ENCODE measurements around the gene NAALADL2.
A peak's percentile ranks its signal among the peaks of the same experiment; 100 is the strongest.

NAALADL2 gene

DNA sequence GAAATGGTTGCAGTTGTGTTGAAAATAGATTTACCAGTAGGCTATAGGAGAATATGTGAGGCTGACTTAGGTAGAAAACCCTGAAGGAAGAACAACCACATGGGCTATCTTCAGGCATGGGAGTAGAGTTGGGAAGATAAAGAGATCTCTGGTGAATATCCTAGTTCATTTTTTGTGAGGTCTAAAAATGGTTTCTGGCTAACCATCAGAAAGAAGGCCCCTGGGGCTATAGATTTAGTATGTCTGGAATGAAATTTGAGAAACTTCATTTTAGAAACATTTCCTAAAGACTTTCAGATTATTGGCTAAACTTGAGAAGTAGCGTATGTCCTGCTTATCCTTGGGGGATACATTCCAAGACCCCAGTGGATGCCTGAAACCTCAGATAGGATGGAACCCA lies 148.2 kb downstream of the NAALADL2 start:
- H3K27me3 ChIP-seq (replicated peaks in 2 of 5; ENCODE audit: control insufficient read depth in 4 of 5, insufficient read depth in 5 of 5, low read length in 4 of 5) = no peaks in the 10 kb centered on the region
- H3K4me1 ChIP-seq (ENCODE audit: control extremely low read depth in 1 of 4, control insufficient read depth in 4 of 4, insufficient read depth in 4 of 4, low read length in 3 of 4) = no peaks in the 10 kb centered on the region
- H3K9me3 ChIP-seq (ENCODE audit: control extremely low read depth in 1 of 5, control insufficient read depth in 4 of 5, insufficient read depth in 2 of 5, low read depth in 1 of 5, low read length in 4 of 5) = no peaks in the 10 kb centered on the region
- no peak overlapping the region for H3K4me3 ChIP-seq (ENCODE audit: control insufficient read depth in 1 of 7, extremely low read depth in 1 of 7, insufficient read depth in 4 of 7, low read depth in 2 of 7, low read length in 6 of 7)
- no peak for DNase-seq
- CTCF ChIA-PET = no interaction called here
- no CpG with 5 or more reads among the region's 1 CpG for WGBS (ENCODE audit: insufficient coverage)
- no peak overlapping the region for H3K27ac ChIP-seq (ENCODE audit: insufficient read depth in 1 of 2, low read depth in 1 of 2, low read length in 2 of 2, poor library complexity in 1 of 2, severe bottlenecking in 2 of 2)
- no peaks in the 10 kb centered on the region for H3K36me3 ChIP-seq (ENCODE audit: control insufficient read depth in 4 of 4, insufficient read depth in 4 of 4, low read length in 3 of 4)
- POLR2A ChIA-PET = no interaction called here

DNA sequence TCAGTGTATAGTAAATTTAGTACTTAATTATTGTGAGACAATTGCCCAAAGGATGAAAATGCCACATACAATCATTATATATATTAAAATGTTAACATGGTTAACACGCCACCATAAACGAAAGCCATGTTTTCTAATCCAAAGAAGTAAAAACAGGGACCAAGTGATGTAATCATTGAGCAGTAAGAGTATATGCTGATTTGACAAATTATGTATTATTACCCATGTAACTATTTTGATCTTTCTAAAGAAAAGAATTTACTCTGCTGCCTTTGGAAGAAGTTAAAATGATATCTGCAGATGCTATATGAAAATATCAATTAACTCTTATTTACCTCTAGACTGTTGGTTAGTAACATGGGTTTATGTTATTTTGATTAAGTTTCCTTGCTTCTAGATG lies 150.2 kb downstream of the NAALADL2 start:
- Histone ChIP-seq H3K27ac (ENCODE audit: insufficient read depth in 1 of 2, low read depth in 1 of 2, low read length in 2 of 2, poor library complexity in 1 of 2, severe bottlenecking in 2 of 2) (no peak overlapping the region), H3K4me3 (ENCODE audit: control insufficient read depth in 1 of 7, extremely low read depth in 1 of 7, insufficient read depth in 4 of 7, low read depth in 2 of 7, low read length in 6 of 7) (no peak overlapping the region), H3K4me1 (ENCODE audit: control extremely low read depth in 1 of 4, control insufficient read depth in 4 of 4, insufficient read depth in 4 of 4, low read length in 3 of 4) (no peaks in the 10 kb centered on the region), H3K36me3 (ENCODE audit: control insufficient read depth in 4 of 4, insufficient read depth in 4 of 4, low read length in 3 of 4) (no peaks in the 10 kb centered on the region), H3K27me3 (replicated peaks in 2 of 5; ENCODE audit: control insufficient read depth in 4 of 5, insufficient read depth in 5 of 5, low read length in 4 of 5) (no peaks in the 10 kb centered on the region), H3K9me3 (ENCODE audit: control extremely low read depth in 1 of 5, control insufficient read depth in 4 of 5, insufficient read depth in 2 of 5, low read depth in 1 of 5, low read length in 4 of 5) (no peaks in the 10 kb centered on the region)
- WGBS (ENCODE audit: insufficient coverage) = no CpG with 5 or more reads among the region's 2 CpGs
- CTCF ChIA-PET = no interaction called here
- POLR2A ChIA-PET = no interaction called here
- no peak for DNase-seq

DNA sequence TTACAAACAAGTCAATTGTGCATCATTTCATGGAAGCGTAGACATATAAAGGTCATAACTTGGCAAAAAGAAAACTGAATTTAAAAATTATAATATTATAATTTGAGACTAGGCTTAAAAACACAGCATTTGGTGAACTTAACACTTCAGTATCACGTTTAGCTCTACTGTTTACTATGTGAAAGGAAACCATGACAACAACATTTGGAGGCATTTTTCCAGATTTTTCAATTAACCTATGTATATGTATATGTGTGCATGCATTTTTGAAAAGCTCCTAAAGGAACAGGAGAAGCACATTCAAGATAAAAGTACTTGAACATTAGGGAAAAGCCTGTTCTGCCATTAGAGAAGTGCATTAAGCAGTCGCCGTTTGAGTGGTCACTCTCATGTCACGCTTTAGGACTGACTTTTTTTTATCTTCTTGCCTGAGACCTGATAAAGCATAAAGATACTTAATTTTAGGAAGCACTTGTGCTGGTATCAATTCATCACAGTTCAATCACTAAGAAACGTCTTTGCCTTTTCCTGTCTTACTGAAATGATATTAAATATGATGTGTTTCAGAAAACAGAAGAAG lies 156.0 kb downstream of the NAALADL2 start:
- POLR2A ChIA-PET = interaction anchor here (0.6 kb wide), 1 partner anchor 252 kb away, joined by 3 read pairs; no protein-coding TSS in a partner anchor
- no peaks in the 10 kb centered on the region for H3K36me3 ChIP-seq (ENCODE audit: control insufficient read depth in 4 of 4, insufficient read depth in 4 of 4, low read length in 3 of 4)
- H3K27ac ChIP-seq (ENCODE audit: insufficient read depth in 1 of 2, low read depth in 1 of 2, low read length in 2 of 2, poor library complexity in 1 of 2, severe bottlenecking in 2 of 2) = no peak overlapping the region
- H3K27me3 ChIP-seq (replicated peaks in 2 of 5; ENCODE audit: control insufficient read depth in 4 of 5, insufficient read depth in 5 of 5, low read length in 4 of 5) = no peaks in the 10 kb centered on the region
- H3K4me1 ChIP-seq (ENCODE audit: control extremely low read depth in 1 of 4, control insufficient read depth in 4 of 4, insufficient read depth in 4 of 4, low read length in 3 of 4) = peaks cover 0 to 4% (median 0%) of the 10 kb centered on the region in 4 experiments
- H3K9me3 ChIP-seq (ENCODE audit: control extremely low read depth in 1 of 5, control insufficient read depth in 4 of 5, insufficient read depth in 2 of 5, low read depth in 1 of 5, low read length in 4 of 5) = no peaks in the 10 kb centered on the region
- WGBS (ENCODE audit: insufficient coverage) = 0% methylated on average over 2 of the region's 6 CpGs
- CTCF ChIA-PET = no interaction called here
- H3K4me3 ChIP-seq (ENCODE audit: control insufficient read depth in 1 of 7, extremely low read depth in 1 of 7, insufficient read depth in 4 of 7, low read depth in 2 of 7, low read length in 6 of 7) = peak overlapping the region in 1 of 7 experiments; percentile 19
- peak in 2 of 3 donors; percentile 3 to 13 for DNase-seq

DNA sequence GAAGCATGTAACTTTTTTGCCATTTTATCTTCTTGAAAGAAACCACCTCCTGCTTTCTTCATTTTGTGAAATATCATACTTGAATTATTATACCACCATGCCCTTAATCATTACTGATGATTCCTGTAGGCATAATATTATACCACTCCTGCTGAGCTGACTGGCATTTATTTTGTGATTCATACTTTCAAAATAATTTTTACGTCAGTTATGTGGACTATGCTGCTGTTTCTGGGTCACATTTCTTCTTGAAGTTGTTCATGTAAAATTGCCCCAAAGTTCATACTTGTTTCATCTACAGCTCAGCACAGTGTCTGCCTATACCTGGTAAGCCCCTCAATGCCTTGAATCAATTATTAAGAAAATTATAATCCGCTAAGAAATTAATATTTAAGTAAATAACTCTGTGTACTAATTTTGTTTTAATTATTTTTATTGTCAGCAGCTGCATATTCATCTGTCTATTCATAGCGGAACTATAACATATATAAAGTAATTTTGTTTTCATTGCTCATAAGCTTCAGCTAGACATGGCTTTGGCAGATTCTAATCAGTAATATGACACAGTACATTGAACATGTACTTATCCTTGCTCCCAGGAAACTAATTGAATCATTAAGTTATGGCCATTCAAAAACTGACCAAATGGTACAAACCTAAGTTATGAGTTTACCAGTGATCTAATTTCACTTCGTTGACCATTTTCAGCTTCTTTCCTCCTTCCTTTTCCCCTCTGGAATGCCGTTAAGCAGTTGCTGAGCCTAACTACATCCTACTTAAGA lies 160.0 kb downstream of the NAALADL2 start:
- Histone ChIP-seq H3K4me1 (ENCODE audit: control extremely low read depth in 1 of 4, control insufficient read depth in 4 of 4, insufficient read depth in 4 of 4, low read length in 3 of 4) (peaks cover 0 to 4% (median 0%) of the 10 kb centered on the region in 4 experiments), H3K9me3 (ENCODE audit: control extremely low read depth in 1 of 5, control insufficient read depth in 4 of 5, insufficient read depth in 2 of 5, low read depth in 1 of 5, low read length in 4 of 5) (no peaks in the 10 kb centered on the region), H3K27ac (ENCODE audit: insufficient read depth in 1 of 2, low read depth in 1 of 2, low read length in 2 of 2, poor library complexity in 1 of 2, severe bottlenecking in 2 of 2) (no peak overlapping the region), H3K36me3 (ENCODE audit: control insufficient read depth in 4 of 4, insufficient read depth in 4 of 4, low read length in 3 of 4) (no peaks in the 10 kb centered on the region), H3K27me3 (replicated peaks in 2 of 5; ENCODE audit: control insufficient read depth in 4 of 5, insufficient read depth in 5 of 5, low read length in 4 of 5) (no peaks in the 10 kb centered on the region), H3K4me3 (ENCODE audit: control insufficient read depth in 1 of 7, extremely low read depth in 1 of 7, insufficient read depth in 4 of 7, low read depth in 2 of 7, low read length in 6 of 7) (no peak overlapping the region)
- POLR2A ChIA-PET = no interaction called here
- CTCF ChIA-PET = no interaction called here
- 86% methylated on average over 2 of the region's 5 CpGs for WGBS (ENCODE audit: insufficient coverage)
- no peak for DNase-seq

DNA sequence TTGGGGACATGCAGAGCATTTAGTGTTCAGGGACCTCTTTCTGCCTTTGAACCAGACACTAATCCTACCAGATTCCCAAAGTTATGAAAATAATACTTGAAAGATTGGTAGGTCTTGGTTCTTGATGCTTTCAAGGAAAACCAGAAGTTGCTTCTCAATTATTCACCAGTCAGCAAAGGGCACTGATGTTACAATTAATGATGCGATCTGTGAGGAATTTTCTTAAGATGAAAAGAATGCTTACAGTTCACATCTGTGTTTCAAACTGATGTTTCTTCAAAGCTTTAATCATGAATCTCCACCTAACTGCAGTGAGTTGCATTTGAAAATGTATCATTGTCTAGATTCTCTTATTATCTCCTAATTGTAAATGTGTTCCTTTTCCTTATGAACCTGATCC lies 161.0 kb downstream of the NAALADL2 start:
- POLR2A ChIA-PET = no interaction called here
- whole genome bisulfite sequencing (ENCODE audit: insufficient coverage) = no CpG with 5 or more reads among the region's 1 CpG

DNA sequence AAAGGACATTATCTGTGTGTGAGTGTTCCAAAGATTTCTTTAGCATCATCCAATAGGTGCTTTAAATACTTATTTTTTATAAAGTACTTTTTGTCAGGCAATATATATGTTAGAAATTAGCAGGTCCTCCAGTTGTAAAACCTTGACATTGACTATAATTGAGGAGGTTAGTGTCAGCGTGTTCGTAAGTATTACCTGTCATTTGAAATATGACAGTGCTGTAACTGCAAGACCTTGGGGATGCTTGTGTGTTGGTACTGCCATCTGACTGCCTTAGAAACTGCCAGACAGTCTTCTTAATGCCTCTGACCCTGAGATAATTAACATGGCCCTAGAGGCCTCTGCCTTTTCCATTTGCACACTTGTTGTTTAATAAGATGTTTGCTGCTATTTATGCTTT lies 170.7 kb downstream of the NAALADL2 start:
- no peaks in the 10 kb centered on the region for H3K27me3 ChIP-seq (replicated peaks in 2 of 5; ENCODE audit: control insufficient read depth in 4 of 5, insufficient read depth in 5 of 5, low read length in 4 of 5)
- POLR2A ChIA-PET = no interaction called here
- H3K36me3 ChIP-seq (ENCODE audit: control insufficient read depth in 4 of 4, insufficient read depth in 4 of 4, low read length in 3 of 4) = no peaks in the 10 kb centered on the region
- no peaks in the 10 kb centered on the region for H3K4me1 ChIP-seq (ENCODE audit: control extremely low read depth in 1 of 4, control insufficient read depth in 4 of 4, insufficient read depth in 4 of 4, low read length in 3 of 4)
- CTCF ChIA-PET = no interaction called here
- DNase-seq = no peak
- H3K4me3 ChIP-seq (ENCODE audit: control insufficient read depth in 1 of 7, extremely low read depth in 1 of 7, insufficient read depth in 4 of 7, low read depth in 2 of 7, low read length in 6 of 7) = no peak overlapping the region
- WGBS (ENCODE audit: insufficient coverage) = 100% methylated on average over 2 of the region's 2 CpGs
- peaks cover 0 to 5% (median 0%) of the 10 kb centered on the region in 5 experiments for H3K9me3 ChIP-seq (ENCODE audit: control extremely low read depth in 1 of 5, control insufficient read depth in 4 of 5, insufficient read depth in 2 of 5, low read depth in 1 of 5, low read length in 4 of 5)
- H3K27ac ChIP-seq (ENCODE audit: insufficient read depth in 1 of 2, low read depth in 1 of 2, low read length in 2 of 2, poor library complexity in 1 of 2, severe bottlenecking in 2 of 2) = no peak overlapping the region

More for the DNA sequence above, 161.0 kb downstream of the NAALADL2 start:
- H3K4me1 ChIP-seq (ENCODE audit: control extremely low read depth in 1 of 4, control insufficient read depth in 4 of 4, insufficient read depth in 4 of 4, low read length in 3 of 4) = peaks cover 0 to 3% (median 0%) of the 10 kb centered on the region in 4 experiments
- H3K9me3 ChIP-seq (ENCODE audit: control extremely low read depth in 1 of 5, control insufficient read depth in 4 of 5, insufficient read depth in 2 of 5, low read depth in 1 of 5, low read length in 4 of 5) = no peaks in the 10 kb centered on the region
- no peak for DNase-seq
- H3K4me3 ChIP-seq (ENCODE audit: control insufficient read depth in 1 of 7, extremely low read depth in 1 of 7, insufficient read depth in 4 of 7, low read depth in 2 of 7, low read length in 6 of 7) = no peak overlapping the region
- no peak overlapping the region for H3K27ac ChIP-seq (ENCODE audit: insufficient read depth in 1 of 2, low read depth in 1 of 2, low read length in 2 of 2, poor library complexity in 1 of 2, severe bottlenecking in 2 of 2)
- no peaks in the 10 kb centered on the region for H3K36me3 ChIP-seq (ENCODE audit: control insufficient read depth in 4 of 4, insufficient read depth in 4 of 4, low read length in 3 of 4)
- H3K27me3 ChIP-seq (replicated peaks in 2 of 5; ENCODE audit: control insufficient read depth in 4 of 5, insufficient read depth in 5 of 5, low read length in 4 of 5) = no peaks in the 10 kb centered on the region
- CTCF ChIA-PET = no interaction called here

DNA sequence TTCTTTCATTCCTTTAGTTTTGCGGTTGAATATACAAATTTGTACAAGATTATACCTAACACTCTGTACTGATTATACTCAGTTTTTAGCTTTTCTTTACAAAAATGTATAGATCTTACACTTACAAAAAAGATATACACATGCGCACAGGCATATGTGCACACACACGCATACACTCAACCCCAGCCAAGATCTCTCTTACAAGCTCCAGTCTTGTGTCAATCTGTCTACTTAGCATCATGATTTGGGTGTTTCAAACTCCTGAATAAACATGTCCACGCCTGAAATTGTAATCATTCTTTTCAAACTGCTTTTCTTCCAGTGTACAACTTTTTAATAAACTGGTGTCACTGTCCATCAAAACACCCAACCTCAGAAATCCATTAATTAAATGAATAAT lies 180.7 kb downstream of the NAALADL2 start:
- Histone ChIP-seq H3K27me3 (replicated peaks in 2 of 5; ENCODE audit: control insufficient read depth in 4 of 5, insufficient read depth in 5 of 5, low read length in 4 of 5) (no peaks in the 10 kb centered on the region), H3K27ac (ENCODE audit: insufficient read depth in 1 of 2, low read depth in 1 of 2, low read length in 2 of 2, poor library complexity in 1 of 2, severe bottlenecking in 2 of 2) (no peak overlapping the region), H3K36me3 (ENCODE audit: control insufficient read depth in 4 of 4, insufficient read depth in 4 of 4, low read length in 3 of 4) (no peaks in the 10 kb centered on the region), H3K9me3 (ENCODE audit: control extremely low read depth in 1 of 5, control insufficient read depth in 4 of 5, insufficient read depth in 2 of 5, low read depth in 1 of 5, low read length in 4 of 5) (no peaks in the 10 kb centered on the region), H3K4me1 (ENCODE audit: control extremely low read depth in 1 of 4, control insufficient read depth in 4 of 4, insufficient read depth in 4 of 4, low read length in 3 of 4) (no peaks in the 10 kb centered on the region), H3K4me3 (ENCODE audit: control insufficient read depth in 1 of 7, extremely low read depth in 1 of 7, insufficient read depth in 4 of 7, low read depth in 2 of 7, low read length in 6 of 7) (no peak overlapping the region)
- DNase-seq = no peak
- 96% methylated on average over 2 of the region's 4 CpGs for WGBS (ENCODE audit: insufficient coverage)
- ChIA-PET CTCF (interaction anchor here (1.5 kb wide), 1 partner anchor 10 kb away, joined by 4 read pairs; no protein-coding TSS in a partner anchor), POLR2A (no interaction called here)

Data from common myeloid progenitor, CD34-positive (primary cell).